IPS-15b (cell line): ENCODE results near the gene DNAJB6.
A peak's percentile ranks its signal among the peaks of the same experiment; 100 is the strongest.
"Not testable (repeated sequence)": the region's sequence is repeated elsewhere in the genome, so short reads cannot be mapped to it uniquely, and the experiment has no call there.

Experiments used
- H3K27me3 ChIP-seq: one replicate; pipeline ENCODE4 v1.6.1; 2013; ENCODE audit warnings: low read length; ENCODE audit not compliant: control insufficient read depth, insufficient read depth
- H3K36me3 ChIP-seq: one replicate; pipeline ENCODE4 v1.6.1; 2013; ENCODE audit warnings: low read length; ENCODE audit not compliant: control insufficient read depth, insufficient read depth
- H3K4me1 ChIP-seq: one replicate; pipeline ENCODE4 v1.6.1; 2013; ENCODE audit warnings: mild to moderate bottlenecking, low read length; ENCODE audit not compliant: control insufficient read depth, insufficient read depth
- H3K4me3 ChIP-seq: one replicate; pipeline ENCODE4 v1.5.1; 2013; ENCODE audit warnings: low read depth, low read length
- H3K9ac ChIP-seq: one replicate; pipeline ENCODE4 v1.6.1; 2013; ENCODE audit warnings: low read depth, mild to moderate bottlenecking, low read length
- H3K9me3 ChIP-seq: one replicate; pipeline ENCODE4 v1.6.1; 2013; ENCODE audit warnings: mild to moderate bottlenecking, low read length; ENCODE audit not compliant: control insufficient read depth, insufficient read depth

DNAJB6 gene

DNA sequence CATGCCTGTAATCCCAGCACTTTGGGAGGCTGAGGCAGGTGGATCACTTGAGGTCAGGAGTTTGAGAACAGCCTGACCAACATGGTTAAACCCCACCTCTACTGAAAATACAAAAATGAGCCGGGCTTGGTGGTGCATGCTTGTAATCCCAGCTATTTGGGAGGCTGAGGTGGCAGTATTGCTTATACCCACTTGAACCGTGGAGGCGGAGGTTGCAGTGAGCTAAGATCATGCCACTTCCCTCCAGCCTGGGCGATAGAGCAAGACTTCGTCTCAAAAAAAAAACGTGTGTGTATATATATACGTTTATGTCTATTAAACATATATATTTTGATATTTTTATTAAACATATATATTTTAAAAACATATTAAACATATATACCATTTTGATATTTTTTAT lies 5.8 kb upstream of the DNAJB6 start:
- H3K27me3 ChIP-seq, H3K4me3 ChIP-seq, H3K9ac ChIP-seq, H3K36me3 ChIP-seq, H3K4me1 ChIP-seq, H3K9me3 ChIP-seq: not testable (repeated sequence)

DNA sequence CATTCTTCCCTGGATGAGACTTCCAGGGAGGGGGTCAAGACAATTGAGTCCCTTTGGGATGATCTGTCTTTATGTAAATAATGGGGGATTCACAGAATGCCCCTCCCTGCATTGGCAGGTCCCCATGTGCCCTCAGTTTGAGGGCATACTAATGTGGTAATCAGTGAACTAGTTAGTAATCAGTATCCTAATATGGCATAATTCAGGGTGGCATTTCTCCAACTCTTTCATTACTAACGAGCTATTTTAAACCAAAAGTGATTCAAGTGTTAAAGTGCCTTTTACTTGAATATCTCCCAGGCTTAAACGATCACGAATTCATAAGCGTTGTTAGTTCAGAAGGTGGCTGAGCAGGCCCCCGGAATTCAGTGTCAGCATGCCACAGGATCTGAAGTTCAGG lies 1.6 kb upstream of the DNAJB6 start:
- Histone ChIP-seq H3K9ac (peak overlapping the region; percentile 76), H3K36me3 (no peaks in the 10 kb centered on the region), H3K27me3 (no peaks in the 10 kb centered on the region), H3K9me3 (no peaks in the 10 kb centered on the region), H3K4me3 (peak overlapping the region; percentile 88), H3K4me1 (peaks cover 6% of the 10 kb centered on the region)

DNA sequence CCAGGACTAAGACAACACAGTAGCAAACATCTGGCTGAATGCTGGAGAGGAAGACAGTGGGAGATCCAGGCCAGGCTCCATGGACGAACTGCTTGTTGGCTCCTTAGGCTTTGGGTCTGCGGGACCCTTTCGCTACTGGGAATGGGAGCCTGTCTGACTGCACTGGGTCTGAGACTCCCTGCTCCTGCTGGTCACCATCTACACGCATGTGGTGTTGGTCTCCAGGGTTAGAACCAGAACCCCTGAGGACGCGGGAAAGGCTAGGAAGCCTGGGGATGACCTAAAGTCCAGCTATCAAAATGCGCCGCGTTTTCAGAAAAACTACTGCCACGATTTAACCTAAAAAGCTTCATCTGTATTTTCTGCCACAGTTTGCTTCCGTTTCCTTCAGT lies 817 bp upstream of the DNAJB6 start:
- H3K4me3 ChIP-seq = peak overlapping the region; percentile 88
- peak overlapping the region; percentile 90 for H3K9ac ChIP-seq
- H3K9me3 ChIP-seq = no peaks in the 10 kb centered on the region
- H3K36me3 ChIP-seq = no peaks in the 10 kb centered on the region
- H3K4me1 ChIP-seq = peaks cover 9% of the 10 kb centered on the region
- no peaks in the 10 kb centered on the region for H3K27me3 ChIP-seq

DNA sequence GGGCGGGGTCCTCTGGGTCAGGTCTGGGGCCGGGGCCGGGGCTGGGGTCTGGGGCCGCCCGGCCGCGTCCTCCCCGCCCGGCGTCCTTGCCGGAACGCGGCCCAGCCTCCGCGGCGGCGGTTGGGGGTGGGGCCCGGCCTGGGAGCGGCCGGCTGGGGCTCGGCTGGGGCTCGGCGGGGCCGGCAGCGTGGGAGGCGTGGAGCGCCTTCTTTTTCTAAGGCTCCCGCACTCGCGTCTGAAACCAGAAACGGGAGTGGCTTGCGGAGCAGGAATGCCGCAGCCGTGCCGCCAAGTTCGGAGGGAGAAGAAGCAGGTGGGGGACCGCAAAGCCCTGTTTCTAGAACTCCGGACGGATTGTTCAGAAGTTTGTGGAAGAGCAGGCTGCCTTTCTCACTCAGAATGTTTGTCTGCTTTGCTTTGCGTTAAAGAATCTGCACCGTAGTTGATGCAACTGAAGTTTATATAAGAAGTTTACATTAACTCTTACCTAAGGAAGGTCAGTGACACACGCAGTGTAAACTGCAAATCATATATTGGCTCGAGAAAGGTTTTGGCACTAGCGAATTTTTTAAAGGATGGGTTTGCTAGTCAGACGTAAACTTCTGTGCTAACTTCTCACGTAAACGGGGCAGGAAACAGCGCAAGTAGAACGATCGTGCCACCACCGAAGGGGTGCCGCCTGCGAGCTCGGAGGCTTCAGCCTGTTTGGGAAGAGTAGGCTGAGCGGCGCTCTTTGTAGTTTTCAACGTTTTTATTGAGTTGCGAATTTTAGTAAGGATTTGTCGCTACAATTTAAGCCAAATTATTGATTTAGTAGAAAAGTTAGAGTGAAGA lies 729 bp downstream of the DNAJB6 start:
- peaks cover 9% of the 10 kb centered on the region for H3K4me1 ChIP-seq
- H3K27me3 ChIP-seq = no peaks in the 10 kb centered on the region
- no peaks in the 10 kb centered on the region for H3K9me3 ChIP-seq
- H3K4me3 ChIP-seq = peak overlapping the region; percentile 71
- H3K36me3 ChIP-seq = no peaks in the 10 kb centered on the region
- peak overlapping the region; percentile 72 for H3K9ac ChIP-seq

DNA sequence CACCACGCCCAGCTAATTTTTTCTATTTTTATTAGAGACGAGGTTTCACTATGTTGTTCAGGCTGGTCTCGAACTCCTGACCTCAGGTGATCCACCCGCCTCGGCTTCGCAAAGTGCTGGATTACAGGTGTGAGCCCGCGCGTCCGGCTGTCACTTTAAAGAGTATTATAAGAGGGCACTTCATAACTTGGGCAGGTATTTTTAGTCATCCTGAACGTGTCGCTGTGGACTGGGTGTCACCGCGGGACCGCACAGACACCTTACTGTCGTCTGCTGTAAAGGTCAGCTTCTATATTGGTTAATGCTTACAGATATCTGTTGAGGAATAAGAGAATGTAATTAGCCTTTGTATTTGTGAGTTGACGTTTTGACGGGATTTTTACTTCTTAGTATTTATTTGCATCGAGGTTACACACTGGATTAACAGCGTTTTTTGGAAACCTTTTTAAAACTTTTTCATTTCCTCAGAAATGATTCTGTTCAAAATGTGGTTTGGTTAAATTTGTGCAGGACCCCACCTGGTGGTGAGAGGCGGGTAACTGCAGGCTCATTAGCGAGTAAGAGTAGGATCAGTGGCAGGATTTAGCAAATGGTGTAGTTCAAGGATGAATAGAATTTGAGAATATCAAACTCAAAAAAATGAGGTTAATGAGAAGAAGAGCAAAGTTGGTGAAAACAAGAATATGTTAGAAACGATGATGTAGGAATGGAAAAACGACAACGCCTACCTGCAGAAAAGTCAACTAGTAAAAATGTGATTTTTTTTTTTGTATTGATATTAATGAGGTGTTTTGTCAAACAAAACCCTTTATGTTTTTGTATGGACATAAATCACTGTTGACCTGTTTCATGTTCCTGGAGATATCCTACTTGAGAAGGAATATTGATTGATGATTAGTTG lies 3.2 kb downstream of the DNAJB6 start:
- peaks cover 9% of the 10 kb centered on the region for H3K4me1 ChIP-seq
- H3K9ac ChIP-seq = no peak overlapping the region

DNA sequence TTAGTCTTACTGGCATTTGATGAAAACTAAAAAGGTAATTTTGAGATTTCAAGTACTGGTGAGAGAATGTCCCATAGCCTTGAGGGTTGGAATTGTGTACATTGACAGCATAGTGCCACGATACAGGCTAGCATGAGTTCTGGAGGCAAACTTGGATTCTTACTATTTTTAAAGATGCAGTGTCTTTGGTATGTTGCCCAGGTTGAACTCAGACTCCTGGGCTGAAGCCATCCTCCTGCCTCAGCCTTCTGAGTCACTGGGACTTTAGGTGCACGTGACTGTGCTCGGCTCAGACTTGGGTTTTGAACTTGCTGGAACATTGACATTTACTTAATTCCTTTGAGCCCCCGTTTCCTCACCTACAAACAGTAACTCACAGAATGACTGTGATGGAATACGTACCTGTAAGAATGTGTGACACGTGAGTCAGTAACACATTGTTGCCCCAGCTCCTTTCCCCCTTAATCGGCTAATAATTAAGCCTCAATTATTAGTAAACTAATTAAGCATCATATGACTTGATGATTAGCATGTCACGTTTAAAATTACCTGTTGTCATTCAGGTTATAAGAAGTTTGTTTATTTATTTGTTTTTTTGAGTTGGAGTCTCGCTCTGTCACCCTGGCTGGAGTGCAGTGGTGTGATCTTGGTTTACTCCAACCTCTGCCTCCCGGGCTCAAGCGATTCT lies 10.6 kb downstream of the DNAJB6 start:
- Histone ChIP-seq H3K4me3 (no peak overlapping the region), H3K9me3 (no peaks in the 10 kb centered on the region), H3K36me3 (no peaks in the 10 kb centered on the region), H3K27me3 (no peaks in the 10 kb centered on the region), H3K9ac (no peak overlapping the region), H3K4me1 (peaks cover 31% of the 10 kb centered on the region)

More for the DNA sequence above, 3.2 kb downstream of the DNAJB6 start:
- no peaks in the 10 kb centered on the region for H3K36me3 ChIP-seq
- peak overlapping the region; percentile 71 for H3K4me3 ChIP-seq
- H3K27me3 ChIP-seq = no peaks in the 10 kb centered on the region
- no peaks in the 10 kb centered on the region for H3K9me3 ChIP-seq

DNA sequence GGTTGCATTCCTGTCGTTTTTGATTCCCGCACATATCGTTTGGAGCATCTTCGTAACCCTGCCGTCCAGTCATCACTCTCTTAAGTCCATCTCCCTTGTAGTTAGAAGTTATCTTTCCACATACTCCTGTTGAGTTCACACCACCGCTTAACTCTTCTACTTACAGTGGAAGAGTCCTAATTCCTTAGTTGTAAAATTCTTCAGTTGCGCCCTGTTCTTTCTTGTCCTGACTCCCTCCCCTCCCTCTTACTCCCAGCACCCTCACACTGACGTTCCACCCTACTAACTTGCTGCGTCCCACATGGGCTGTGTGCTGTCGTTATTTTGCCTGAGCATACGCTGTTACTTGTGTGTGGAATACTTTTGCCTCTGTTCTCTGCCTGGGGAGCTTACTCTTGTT lies 11.7 kb downstream of the DNAJB6 start:
- H3K9ac ChIP-seq = no peak overlapping the region

DNA sequence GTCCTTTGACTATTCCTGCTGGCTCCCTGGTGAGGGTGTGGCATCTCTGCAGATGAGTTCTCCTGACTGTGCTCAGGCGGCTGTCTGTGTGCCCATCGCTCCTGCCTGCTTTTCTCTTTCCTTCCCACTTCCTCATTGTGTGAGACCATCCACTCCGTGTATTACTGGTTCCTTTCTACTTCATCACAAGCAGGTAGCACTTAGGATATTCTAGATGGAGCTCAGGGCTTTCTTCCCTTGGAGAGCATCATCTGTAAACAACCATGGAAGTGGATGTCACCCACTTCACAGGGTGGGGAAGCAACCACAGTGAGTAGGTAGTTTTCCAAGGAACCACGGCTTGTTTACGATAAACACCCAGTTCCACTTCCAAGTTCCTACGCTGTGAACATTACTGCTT lies 15.7 kb downstream of the DNAJB6 start:
- H3K9ac ChIP-seq = no peak overlapping the region
- H3K36me3 ChIP-seq = no peaks in the 10 kb centered on the region
- H3K9me3 ChIP-seq = no peaks in the 10 kb centered on the region
- H3K27me3 ChIP-seq = no peaks in the 10 kb centered on the region
- H3K4me3 ChIP-seq = no peak overlapping the region
- H3K4me1 ChIP-seq = peaks cover 38% of the 10 kb centered on the region

More for the DNA sequence above, 11.7 kb downstream of the DNAJB6 start:
- H3K4me1 ChIP-seq = peaks cover 37% of the 10 kb centered on the region
- no peaks in the 10 kb centered on the region for H3K36me3 ChIP-seq
- H3K27me3 ChIP-seq = no peaks in the 10 kb centered on the region
- no peaks in the 10 kb centered on the region for H3K9me3 ChIP-seq
- H3K4me3 ChIP-seq = no peak overlapping the region

DNA sequence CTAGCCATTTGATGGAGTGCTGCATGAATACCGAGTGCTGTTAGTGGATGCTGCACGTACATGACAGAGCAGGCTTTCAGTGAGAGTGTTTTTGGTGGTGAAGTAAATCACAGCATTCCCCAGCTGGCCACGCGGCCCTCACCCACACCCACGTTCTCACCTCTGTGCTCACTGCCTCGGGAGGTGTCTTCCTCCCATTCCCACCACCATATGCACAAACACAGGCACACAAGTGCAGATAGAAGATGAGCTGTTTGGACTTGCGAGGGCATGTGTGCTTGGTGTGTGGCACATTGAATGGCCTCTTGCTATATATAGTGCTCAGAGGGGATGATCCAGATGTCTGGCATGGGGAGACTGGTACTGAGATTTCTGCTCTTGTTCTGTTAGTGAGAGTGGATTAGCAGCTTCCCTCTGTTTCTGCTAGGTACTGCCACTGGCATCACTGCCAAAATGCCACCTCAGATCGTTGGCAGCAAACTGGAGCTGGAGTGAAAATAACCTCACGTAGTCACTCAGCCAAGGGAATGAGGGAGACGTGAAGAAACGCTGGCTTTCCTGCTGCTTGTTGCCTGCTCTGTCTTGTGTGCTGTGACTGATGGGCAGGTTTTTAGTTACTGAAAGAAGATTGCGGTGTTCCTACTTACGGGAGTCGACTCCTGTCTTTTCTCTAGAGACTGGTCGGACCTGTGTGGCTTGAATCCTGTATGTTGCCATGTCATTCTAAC lies 19.1 kb downstream of the DNAJB6 start:
- no peaks in the 10 kb centered on the region for H3K27me3 ChIP-seq
- H3K4me1 ChIP-seq = peaks cover 29% of the 10 kb centered on the region
- peaks cover 12% of the 10 kb centered on the region for H3K36me3 ChIP-seq

DNA sequence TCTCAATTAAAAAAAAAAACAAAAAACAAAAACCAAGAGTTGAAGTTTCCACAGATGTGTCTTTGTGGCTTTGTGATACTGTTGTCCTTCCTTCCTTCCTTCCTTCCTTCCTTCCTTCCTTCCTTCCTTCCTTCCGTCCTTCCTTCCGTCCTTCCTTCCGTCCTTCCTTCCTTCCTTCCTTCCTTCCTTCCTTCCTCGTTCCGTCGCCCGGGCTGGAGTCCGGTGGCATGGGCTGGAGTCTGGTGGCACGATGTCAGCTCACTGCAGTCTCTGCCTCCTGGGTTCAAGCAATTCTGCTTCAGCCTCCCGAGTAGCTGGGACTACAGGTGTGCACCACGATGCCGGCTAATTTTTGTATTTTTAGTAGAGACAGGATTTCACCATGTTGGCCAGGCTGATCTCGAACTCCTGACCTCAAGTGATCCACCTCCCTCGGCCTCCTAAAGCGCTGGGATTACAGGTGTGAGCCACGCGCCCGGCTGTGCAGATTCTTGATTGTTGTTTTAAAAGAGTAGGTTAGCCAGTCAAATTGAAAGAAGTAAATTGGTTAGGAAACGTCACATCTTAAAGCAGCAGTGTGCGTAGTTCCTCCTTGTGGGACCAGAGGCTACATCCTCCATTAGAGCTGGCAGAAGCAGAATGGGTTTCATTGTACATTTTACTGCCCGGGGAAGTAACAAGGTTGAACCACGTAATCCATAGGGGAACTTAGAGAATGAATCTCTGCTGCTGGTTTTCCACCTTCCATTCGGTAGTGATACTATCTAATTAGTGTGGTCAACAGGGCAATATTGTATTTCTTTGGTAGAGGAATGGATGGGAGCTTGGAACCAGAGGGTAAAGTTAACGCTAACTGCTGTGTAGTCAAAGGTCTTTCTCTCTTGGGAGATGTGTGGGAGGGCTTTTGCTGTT lies 20.6 kb downstream of the DNAJB6 start:
- Histone ChIP-seq H3K9me3 (no peaks in the 10 kb centered on the region), H3K4me3 (no peak overlapping the region), H3K36me3 (peaks cover 12% of the 10 kb centered on the region), H3K9ac (no peak overlapping the region), H3K27me3 (no peaks in the 10 kb centered on the region), H3K4me1 (peaks cover 23% of the 10 kb centered on the region)

More for the DNA sequence above, 19.1 kb downstream of the DNAJB6 start:
- Histone ChIP-seq H3K4me3 (no peak overlapping the region), H3K9me3 (no peaks in the 10 kb centered on the region), H3K9ac (no peak overlapping the region)
